SK-N-MC (cell line): ENCODE data around the gene VDAC1.

Experiments
- DNase-seq: peaks from one replicate; pipeline ENCODE4 v3.0.0-alpha.2; 2011; ENCODE audit warnings: low read depth, low spot score
- H3K27ac ChIP-seq: fragments of 200-600 bp; sonication (generic); 2 replicates; pipeline ENCODE4 v1.5.1; 2016; ENCODE audit warnings: mixed run types
- H3K36me3 ChIP-seq: fragments of 200-600 bp; sonication (generic); 2 replicates; pipeline ENCODE4 v1.6.1; 2017; ENCODE audit warnings: antibody characterized with exemption, low read length, mixed read lengths; ENCODE audit not compliant: insufficient read depth
- H3K4me3 ChIP-seq: fragments of 200-600 bp; sonication (generic); 2 replicates; pipeline ENCODE4 v1.5.1; 2016
- H3K9ac ChIP-seq: fragments of 200-600 bp; sonication (generic); 2 replicates; pipeline ENCODE4 v1.8.0; 2017; ENCODE audit warnings: mixed run types, mixed read lengths; ENCODE audit not compliant: insufficient read length
- H3K9me3 ChIP-seq: fragments of 200-600 bp; sonication (generic); 2 replicates; pipeline ENCODE4 v1.6.1; 2017; ENCODE audit warnings: low read depth, mild to moderate bottlenecking, antibody characterized with exemption, low read length, moderate library complexity, mixed read lengths
- EZH2 ChIP-seq: fragments of 200-600 bp; sonication (generic); IDR thresholded peaks from one replicate; pipeline ENCODE4 v1.6.1; 2017; ENCODE audit warnings: antibody characterized with exemption
- FOXP2 ChIP-seq: optimal IDR thresholded peaks from 2 replicates; pipeline ENCODE3; 2011; ENCODE audit warnings: mild to moderate bottlenecking, moderate library complexity; ENCODE audit not compliant: insufficient read depth; ENCODE audit errors: extremely low read length, control extremely low read depth
- POLR2AphosphoS5 ChIP-seq: IDR thresholded peaks from 2 replicates; pipeline ENCODE4 v1.6.1; 2012; ENCODE audit warnings: mild to moderate bottlenecking, low read depth, low read length, borderline replicate concordance

VDAC1 gene

DNA sequence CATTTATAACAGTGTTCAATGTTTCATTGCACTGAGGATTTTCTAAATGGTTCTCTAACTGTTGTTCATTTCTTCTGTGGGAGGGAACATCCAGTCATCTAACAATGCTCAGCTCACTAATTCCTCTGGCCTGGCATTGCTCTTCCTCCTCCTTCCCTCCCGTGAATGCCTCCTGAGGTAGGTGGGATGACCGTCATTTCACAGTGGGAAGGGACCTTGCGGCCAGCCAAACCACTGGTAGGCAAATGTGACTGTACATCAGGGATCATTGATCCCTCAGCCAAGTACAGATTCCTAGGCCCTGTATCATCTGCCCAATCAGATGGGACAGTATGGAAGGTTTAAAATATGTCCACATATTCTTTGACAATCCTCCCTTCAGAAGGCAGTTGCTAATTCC, 23.7 kb upstream of the VDAC1 start:
- no peak for DNase-seq

DNA sequence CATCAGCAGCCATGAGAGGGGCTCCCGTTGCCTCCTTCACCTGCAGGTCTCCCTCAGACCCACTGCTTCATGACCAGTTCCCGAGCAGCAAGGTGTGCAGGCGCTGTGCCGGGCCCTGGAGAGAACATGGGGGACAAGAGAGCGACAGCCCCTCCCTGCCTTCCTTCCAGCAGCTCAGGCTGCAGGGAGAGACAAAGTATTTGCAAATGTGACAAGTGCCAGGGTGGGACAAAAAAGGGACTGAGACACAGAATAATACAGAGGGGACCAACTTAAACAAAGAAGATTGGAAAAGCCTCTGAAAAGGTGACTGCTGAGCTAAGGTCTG, 22.5 kb upstream of the VDAC1 start:
- TF ChIP-seq POLR2AphosphoS5 (no peak), EZH2 (no peak), FOXP2 (no peak)
- Histone ChIP-seq H3K9ac (no peak overlapping the region), H3K9me3 (no peaks in the 10 kb centered on the region), H3K4me3 (no peak overlapping the region), H3K27ac (no peak overlapping the region), H3K36me3 (no peaks in the 10 kb centered on the region)
- DNase-seq = no peak

More for the DNA sequence above, 23.7 kb upstream of the VDAC1 start:
- no peak overlapping the region for H3K4me3 ChIP-seq
- H3K9me3 ChIP-seq = no peaks in the 10 kb centered on the region
- H3K9ac ChIP-seq = no peak overlapping the region
- no peaks in the 10 kb centered on the region for H3K36me3 ChIP-seq
- no peak overlapping the region for H3K27ac ChIP-seq
- TF ChIP-seq FOXP2 (no peak), EZH2 (no peak), POLR2AphosphoS5 (no peak)

DNA sequence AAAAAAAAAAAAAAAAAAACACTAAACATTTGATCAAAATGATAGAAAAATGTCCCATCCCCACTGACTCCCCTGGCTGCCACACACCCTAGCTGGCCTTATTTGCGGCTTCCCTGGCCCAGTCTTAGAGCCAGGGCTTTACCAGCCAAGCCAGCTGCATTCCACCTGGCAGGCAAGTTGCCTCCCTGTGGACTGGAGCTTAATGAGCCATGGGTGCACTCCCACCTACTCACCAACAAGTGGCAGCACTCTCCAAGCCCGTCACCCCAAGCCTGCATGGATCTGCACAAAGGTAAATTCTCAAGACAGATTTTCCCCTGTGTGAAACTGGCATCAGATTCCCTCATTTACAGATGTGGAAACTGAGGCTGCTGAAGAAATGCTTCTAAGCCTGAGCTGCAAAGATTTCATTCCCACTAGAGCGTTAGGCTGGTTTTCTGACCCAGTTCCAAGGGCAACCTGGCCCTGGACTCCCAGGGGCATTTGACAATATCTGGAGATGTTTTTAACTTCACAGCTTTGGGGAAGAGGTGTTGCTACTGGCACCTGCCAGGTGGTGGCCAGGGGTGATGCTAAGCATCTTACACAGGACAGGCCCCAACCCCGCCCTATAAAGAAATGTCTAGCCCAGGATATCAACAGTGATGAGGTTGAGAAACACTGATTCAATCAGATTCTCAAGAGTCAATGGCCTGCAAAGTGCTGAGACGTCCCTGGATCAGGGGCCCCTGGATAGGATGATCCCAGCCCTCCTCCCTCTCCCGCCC, 21.9 kb upstream of the VDAC1 start:
- TF ChIP-seq EZH2 (no peak), POLR2AphosphoS5 (no peak), FOXP2 (no peak)

DNA sequence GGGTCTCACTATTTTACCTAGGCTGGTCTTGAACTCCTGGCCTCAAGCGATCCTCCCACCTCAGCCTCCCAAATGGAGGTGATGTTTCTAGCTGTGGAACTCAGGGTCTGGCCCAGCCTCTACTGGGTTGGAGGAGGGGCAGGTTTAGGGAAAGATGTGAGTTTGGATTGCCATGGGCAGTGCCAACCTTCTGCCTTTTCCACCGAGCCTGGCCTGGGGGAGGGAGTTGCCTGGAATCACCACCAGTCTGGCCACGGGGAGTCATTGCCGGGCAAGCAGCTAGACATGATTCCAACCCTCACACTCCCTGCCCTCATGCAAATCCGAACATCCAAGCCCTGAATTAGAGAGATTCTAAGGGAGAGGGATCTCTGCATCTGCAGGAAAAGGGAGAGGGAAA, 21.0 kb upstream of the VDAC1 start:
- H3K27ac ChIP-seq = no peak overlapping the region
- no peak for DNase-seq
- no peak overlapping the region for H3K9ac ChIP-seq
- TF ChIP-seq EZH2 (no peak), POLR2AphosphoS5 (no peak), FOXP2 (no peak)
- H3K9me3 ChIP-seq = no peaks in the 10 kb centered on the region
- no peak overlapping the region for H3K4me3 ChIP-seq
- H3K36me3 ChIP-seq = no peaks in the 10 kb centered on the region

More for the DNA sequence above, 21.9 kb upstream of the VDAC1 start:
- Histone ChIP-seq H3K36me3 (no peaks in the 10 kb centered on the region), H3K27ac (no peak overlapping the region), H3K9ac (no peak overlapping the region), H3K9me3 (no peaks in the 10 kb centered on the region), H3K4me3 (no peak overlapping the region)
- DNase-seq = no peak

DNA sequence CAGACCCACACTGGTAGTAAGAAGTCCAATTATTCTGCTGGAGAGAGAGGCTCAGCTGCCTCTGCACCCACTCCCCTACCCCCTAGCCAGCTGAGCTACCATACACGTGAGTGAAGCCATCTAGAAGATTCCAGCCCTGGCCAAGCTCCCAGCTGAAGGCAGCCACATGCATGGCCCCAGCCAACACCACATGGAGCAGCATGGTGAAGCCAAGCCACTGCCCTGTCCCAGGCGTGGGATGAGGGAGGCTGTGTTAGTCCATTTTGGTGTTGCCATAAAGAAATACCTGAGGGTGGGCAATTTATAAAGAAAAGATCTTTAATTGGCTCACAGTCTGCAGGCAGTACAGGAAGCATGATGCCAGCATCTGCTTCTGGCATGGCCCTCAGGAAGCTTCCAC, 20.0 kb upstream of the VDAC1 start:
- Histone ChIP-seq H3K36me3 (no peaks in the 10 kb centered on the region), H3K4me3 (no peak overlapping the region), H3K27ac (no peak overlapping the region), H3K9ac (no peak overlapping the region), H3K9me3 (no peaks in the 10 kb centered on the region)
- TF ChIP-seq POLR2AphosphoS5 = no peak
- no peak for TF ChIP-seq FOXP2
- no peak for TF ChIP-seq EZH2
- no peak for DNase-seq

DNA sequence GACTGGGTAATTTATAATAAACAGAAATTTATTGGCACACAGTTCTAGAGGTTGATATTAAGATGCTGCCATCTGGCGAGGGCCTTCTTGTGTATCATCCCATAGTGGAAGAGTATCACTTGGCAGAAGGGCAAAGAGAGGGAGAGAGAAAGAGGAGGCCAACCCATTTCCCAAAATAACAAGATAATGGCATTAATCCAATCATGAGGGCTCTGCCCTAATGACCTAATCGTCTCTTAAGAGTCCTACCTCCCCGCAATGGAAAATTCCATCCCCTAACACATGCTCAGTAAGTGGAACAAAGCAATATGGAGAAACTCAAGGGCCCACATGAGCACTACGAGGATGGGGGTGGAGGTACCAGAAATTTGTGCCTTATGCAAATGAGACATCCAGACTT, 17.6 kb upstream of the VDAC1 start:
- no peak for TF ChIP-seq POLR2AphosphoS5
- no peak for TF ChIP-seq FOXP2
- TF ChIP-seq EZH2 = no peak
- H3K36me3 ChIP-seq = no peaks in the 10 kb centered on the region
- H3K9me3 ChIP-seq = no peaks in the 10 kb centered on the region
- no peak overlapping the region for H3K27ac ChIP-seq
- H3K4me3 ChIP-seq = no peak overlapping the region
- no peak overlapping the region for H3K9ac ChIP-seq
- DNase-seq = no peak

DNA sequence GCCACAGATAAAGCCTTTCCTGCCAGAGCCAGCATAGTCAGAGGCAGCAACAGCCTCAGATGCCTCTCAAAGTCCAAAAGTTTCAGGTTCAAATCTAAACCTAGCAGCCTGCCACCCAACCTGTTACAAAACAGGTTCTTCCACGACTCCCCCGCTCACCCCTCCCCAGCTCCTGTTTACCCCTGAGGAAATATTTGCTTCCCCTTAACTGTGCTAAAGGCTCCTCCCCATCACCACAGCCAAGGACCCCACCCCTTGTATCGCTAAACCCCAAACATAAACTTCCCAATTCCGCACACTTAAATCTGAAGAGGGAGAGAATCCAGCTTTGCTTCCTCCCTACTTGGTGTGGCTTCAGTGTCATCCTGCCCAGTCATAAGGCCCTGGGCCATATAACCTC, 15.4 kb upstream of the VDAC1 start:
- Histone ChIP-seq H3K36me3 (no peaks in the 10 kb centered on the region), H3K27ac (no peak overlapping the region), H3K4me3 (no peak overlapping the region), H3K9ac (no peak overlapping the region), H3K9me3 (no peaks in the 10 kb centered on the region)
- TF ChIP-seq FOXP2 (no peak), EZH2 (no peak), POLR2AphosphoS5 (no peak)
- DNase-seq = no peak

DNA sequence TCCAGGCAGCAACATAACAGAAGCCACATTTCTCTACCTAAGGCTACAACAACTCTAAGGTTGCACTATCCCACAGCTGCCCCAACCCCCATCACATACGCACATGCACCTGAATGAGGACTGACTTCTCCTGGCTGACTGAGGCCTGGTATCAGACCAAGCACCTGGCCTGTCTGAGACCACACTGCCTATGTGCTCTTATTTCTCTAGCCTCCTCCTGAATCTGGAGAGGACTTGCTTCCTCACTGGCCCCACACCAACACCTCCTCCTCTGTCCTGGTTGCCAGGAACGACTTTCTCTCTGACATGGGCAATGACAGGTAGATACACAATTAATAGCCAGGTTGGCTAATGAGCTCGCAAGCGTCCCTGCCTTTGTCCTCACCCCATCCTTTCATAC, 14.9 kb upstream of the VDAC1 start:
- H3K9ac ChIP-seq = no peak overlapping the region
- H3K36me3 ChIP-seq = no peaks in the 10 kb centered on the region
- H3K27ac ChIP-seq = no peak overlapping the region
- DNase-seq = no peak
- H3K4me3 ChIP-seq = no peak overlapping the region
- H3K9me3 ChIP-seq = no peaks in the 10 kb centered on the region
- no peak for TF ChIP-seq EZH2
- no peak for TF ChIP-seq FOXP2
- no peak for TF ChIP-seq POLR2AphosphoS5

DNA sequence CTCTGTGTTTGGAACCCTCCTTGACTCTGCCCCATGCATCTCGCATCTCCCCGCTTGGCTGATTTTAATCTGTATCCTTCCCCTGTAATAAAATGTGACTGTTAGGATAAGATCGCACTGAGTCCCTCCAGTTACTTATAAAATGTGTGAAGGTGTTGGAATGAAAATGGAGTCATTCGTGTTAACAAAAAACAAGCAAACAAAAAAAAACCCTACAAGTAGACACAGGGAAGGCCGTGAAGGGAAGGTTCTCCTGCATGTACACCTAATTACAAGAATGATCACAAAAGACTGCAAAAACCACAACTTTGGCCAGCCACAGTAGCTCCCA, 14.2 kb upstream of the VDAC1 start:
- TF ChIP-seq FOXP2 = no peak
- no peak for TF ChIP-seq POLR2AphosphoS5
- no peak for TF ChIP-seq EZH2
- Histone ChIP-seq H3K27ac (no peak overlapping the region), H3K9me3 (no peaks in the 10 kb centered on the region), H3K9ac (no peak overlapping the region), H3K4me3 (no peak overlapping the region), H3K36me3 (no peaks in the 10 kb centered on the region)
- DNase-seq = no peak
